Neural progenitor cell (in vitro differentiated cells): ENCODE measurements around the gene KRT15. TPM values are rescaled to one million over a fixed set of nuclear protein-coding genes. Genes with fewer than 3 reads are reported as not detected.
A peak's percentile ranks its signal among the peaks of the same experiment; 100 is the strongest.

ENCODE experiments used
- DNase-seq: peaks from one replicate; pipeline ENCODE4 v3.0.0-alpha.2; 2016; ENCODE audit warnings: low spot score
- H2AFZ ChIP-seq: fragments of 200-600 bp; sonication (generic); replicated peaks from 2 replicates; pipeline ENCODE4 v1.6.1; 2016; ENCODE audit warnings: antibody characterized with exemption
- H3F3A ChIP-seq: fragments of 200-600 bp; sonication (generic); 2 replicates; pipeline ENCODE4 v1.6.1; 2016; ENCODE audit warnings: antibody characterized with exemption, low read depth
- H3K27ac ChIP-seq: fragments of 200-600 bp; sonication (generic); 2 replicates; pipeline ENCODE4 v1.5.1; 2016; ENCODE audit warnings: mild to moderate bottlenecking
- H3K27me3 ChIP-seq: fragments of 200-600 bp; sonication (generic); 2 replicates; pipeline ENCODE4 v1.6.1; 2016; ENCODE audit warnings: mild to moderate bottlenecking, moderate library complexity
- H3K36me3 ChIP-seq: fragments of 200-600 bp; sonication (generic); 2 replicates; pipeline ENCODE4 v1.5.1; 2016
- H3K4me1 ChIP-seq: fragments of 200-600 bp; sonication (generic); 2 replicates; pipeline ENCODE4 v1.6.1; 2016; ENCODE audit warnings: mixed run types
- H3K4me2 ChIP-seq: fragments of 200-600 bp; sonication (generic); 2 replicates; pipeline ENCODE4 v1.6.1; 2016
- H3K4me3 ChIP-seq: fragments of 200-600 bp; sonication (generic); 2 replicates; pipeline ENCODE4 v1.5.1; 2016
- H3K79me2 ChIP-seq: fragments of 200-600 bp; sonication (generic); 2 replicates; pipeline ENCODE4 v1.6.1; 2016; ENCODE audit warnings: low read depth
- H3K9ac ChIP-seq: fragments of 200-600 bp; sonication (generic); 2 replicates; pipeline ENCODE4 v1.6.1; 2016
- H3K9me3 ChIP-seq: fragments of 200-600 bp; sonication (generic); 2 replicates; pipeline ENCODE4 v1.5.1; 2016; ENCODE audit warnings: low read depth
- H4K20me1 ChIP-seq: fragments of 200-600 bp; sonication (generic); 2 replicates; pipeline ENCODE4 v1.6.1; 2016; ENCODE audit warnings: low read depth
- H3K27ac Mint-ChIP-seq: 3 replicates; pipeline ENCODE4 v1.8.0; 2021; ENCODE audit warnings: mixed read lengths
- H3K27me3 Mint-ChIP-seq: 2 replicates; pipeline ENCODE4 v1.8.0; 2022; ENCODE audit warnings: low read depth, mild to moderate bottlenecking, inconsistent platforms, moderate library complexity, mixed read lengths; ENCODE audit not compliant: insufficient read depth
- H3K36me3 Mint-ChIP-seq: 3 replicates; pipeline ENCODE4 v1.8.0; 2021; ENCODE audit warnings: mixed read lengths
- H3K4me1 Mint-ChIP-seq: 3 replicates; pipeline ENCODE4 v1.8.0; 2021; ENCODE audit warnings: mixed read lengths
- H3K4me3 Mint-ChIP-seq: 3 replicates; pipeline ENCODE4 v1.8.0; 2021; ENCODE audit warnings: mild to moderate bottlenecking, moderate library complexity, mixed read lengths
- H3K9me3 Mint-ChIP-seq: 3 replicates; pipeline ENCODE4 v1.8.0; 2020; ENCODE audit warnings: mixed read lengths
- EZH2 ChIP-seq: fragments of 200-600 bp; sonication (generic); IDR thresholded peaks from 2 replicates; pipeline ENCODE4 v1.6.1; 2017; ENCODE audit warnings: antibody characterized with exemption, mild to moderate bottlenecking, moderate library complexity
- EZH2phosphoT487 ChIP-seq: fragments of 200-600 bp; sonication (generic); IDR thresholded peaks from 2 replicates; pipeline ENCODE4 v1.6.1; 2017; ENCODE audit warnings: antibody characterized with exemption
- total RNA-seq: library from RNA; depleted of rRNA; stranded (reverse); fragments of >200 nt; gene quantifications from 2 replicates; pipeline ENCODE4 v1.2.3, GENCODE V29; 2015; ENCODE audit warnings: low replicate concordance
- TF ChIP-seq, protein P1 (sequence below): fragments of 200-600 bp; sonication (generic); IDR thresholded peaks from 2 replicates; pipeline ENCODE4 v1.5.1; 2017; ENCODE audit warnings: antibody characterized with exemption, mild to moderate bottlenecking

The KRT15 gene
- total RNA-seq, 1 donor from 2014 or later: not detected

DNA sequence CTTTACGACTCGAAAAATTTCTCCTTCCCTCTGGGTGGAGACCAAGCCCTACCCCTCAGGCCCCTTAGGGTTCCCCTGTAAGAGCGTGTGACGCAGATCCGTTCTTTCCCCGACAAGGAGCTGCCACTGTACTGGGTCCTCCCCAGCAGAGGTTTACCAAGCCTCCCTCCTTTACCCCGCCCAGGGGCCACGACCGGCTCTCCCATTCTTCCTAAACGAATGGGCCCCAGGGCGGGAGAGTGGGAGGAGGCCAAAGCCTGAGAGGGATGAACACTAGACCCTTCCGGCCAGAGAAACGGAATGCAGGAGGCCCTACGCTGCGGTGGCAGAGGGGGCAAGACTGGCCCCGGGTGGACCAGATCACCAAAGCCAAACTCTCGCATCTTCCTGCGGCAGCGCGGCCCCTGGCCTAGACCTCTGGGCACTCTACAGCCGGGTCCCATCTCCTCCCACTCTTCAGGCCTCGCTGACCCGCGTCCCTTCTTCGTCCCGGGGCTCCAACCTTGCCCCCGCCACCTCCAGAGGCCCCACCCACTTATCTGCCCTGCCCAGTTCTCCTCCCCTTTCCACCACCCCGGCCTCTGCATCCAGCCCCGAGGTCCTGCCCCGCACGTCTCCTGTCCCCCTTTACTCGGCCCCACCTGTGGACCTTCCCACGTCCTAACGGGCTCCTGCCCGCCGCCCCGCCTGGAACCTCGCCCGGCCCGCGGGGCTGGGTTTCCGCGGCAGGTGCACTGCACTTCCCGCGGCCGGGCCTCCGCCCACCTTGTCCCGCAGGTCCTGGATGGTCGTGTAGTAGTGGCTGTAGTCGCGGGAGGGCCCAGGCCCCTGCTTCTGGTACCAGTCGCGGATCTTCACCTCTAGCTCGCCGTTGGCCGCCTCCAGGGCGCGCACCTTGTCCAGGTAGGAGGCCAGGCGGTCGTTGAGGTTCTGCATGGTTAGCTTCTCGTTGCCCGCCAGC lies 8.7 kb upstream of the KRT15 start:
- no peak for TF ChIP-seq EZH2
- TF ChIP-seq EZH2phosphoT487: no peak
- TF ChIP-seq, protein P1, sequence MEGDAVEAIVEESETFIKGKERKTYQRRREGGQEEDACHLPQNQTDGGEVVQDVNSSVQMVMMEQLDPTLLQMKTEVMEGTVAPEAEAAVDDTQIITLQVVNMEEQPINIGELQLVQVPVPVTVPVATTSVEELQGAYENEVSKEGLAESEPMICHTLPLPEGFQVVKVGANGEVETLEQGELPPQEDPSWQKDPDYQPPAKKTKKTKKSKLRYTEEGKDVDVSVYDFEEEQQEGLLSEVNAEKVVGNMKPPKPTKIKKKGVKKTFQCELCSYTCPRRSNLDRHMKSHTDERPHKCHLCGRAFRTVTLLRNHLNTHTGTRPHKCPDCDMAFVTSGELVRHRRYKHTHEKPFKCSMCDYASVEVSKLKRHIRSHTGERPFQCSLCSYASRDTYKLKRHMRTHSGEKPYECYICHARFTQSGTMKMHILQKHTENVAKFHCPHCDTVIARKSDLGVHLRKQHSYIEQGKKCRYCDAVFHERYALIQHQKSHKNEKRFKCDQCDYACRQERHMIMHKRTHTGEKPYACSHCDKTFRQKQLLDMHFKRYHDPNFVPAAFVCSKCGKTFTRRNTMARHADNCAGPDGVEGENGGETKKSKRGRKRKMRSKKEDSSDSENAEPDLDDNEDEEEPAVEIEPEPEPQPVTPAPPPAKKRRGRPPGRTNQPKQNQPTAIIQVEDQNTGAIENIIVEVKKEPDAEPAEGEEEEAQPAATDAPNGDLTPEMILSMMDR: no peak
- Histone ChIP-seq H3K4me3 (peak overlapping the region; percentile 88), H3K9ac (peak overlapping the region; percentile 46), H3K27me3 (no peaks in the 10 kb centered on the region), H3K79me2 (peaks cover 29% of the 10 kb centered on the region), H3F3A (peaks cover 37% of the 10 kb centered on the region), H4K20me1 (peaks cover 45% of the 10 kb centered on the region), H3K27ac (peak overlapping the region; percentile 5), H3K9me3 (no peaks in the 10 kb centered on the region), H3K4me2 (peak overlapping the region; percentile 87), H3K4me1 (peaks cover 15% of the 10 kb centered on the region), H3K36me3 (no peaks in the 10 kb centered on the region), H2AFZ (peak overlapping the region; percentile 15)
- Mint-ChIP-seq H3K4me1 (peaks cover 13% of the 10 kb centered on the region), H3K4me3 (peak overlapping the region; percentile 80), H3K27me3 (peaks cover 55% of the 10 kb centered on the region), H3K36me3 (no peaks in the 10 kb centered on the region), H3K9me3 (peaks cover 2% of the 10 kb centered on the region), H3K27ac (no peak overlapping the region)
- DNase-seq: peak; percentile 64

DNA sequence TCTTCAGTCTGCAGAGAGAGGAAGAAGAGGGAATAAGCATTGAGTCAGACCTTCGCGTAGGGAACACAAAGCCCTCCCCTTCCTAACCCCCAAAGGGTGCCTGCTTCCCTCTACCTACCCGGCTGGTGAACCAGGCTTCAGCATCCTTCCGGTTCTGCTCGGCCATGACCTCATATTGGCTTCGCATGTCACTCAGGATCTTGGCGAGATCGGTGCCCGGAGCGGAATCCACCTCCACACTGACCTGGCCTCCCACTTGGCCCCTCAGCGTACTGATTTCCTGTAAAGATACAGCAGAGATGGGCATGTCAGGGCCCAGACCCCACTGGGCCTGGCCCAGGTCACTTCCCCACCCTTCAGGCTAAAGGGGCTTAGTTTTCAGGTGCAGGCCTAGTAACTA lies 5.6 kb upstream of the KRT15 start:
- H2AFZ ChIP-seq: no peak overlapping the region
- no peak overlapping the region for H3K4me2 ChIP-seq
- H3K27me3 Mint-ChIP-seq: peaks cover 45% of the 10 kb centered on the region
- H3K36me3 Mint-ChIP-seq: no peaks in the 10 kb centered on the region
- no peak overlapping the region for H3K27ac Mint-ChIP-seq
- H3K79me2 ChIP-seq: peaks cover 29% of the 10 kb centered on the region
- no peak overlapping the region for H3K27ac ChIP-seq
- peaks cover 38% of the 10 kb centered on the region for H3F3A ChIP-seq
- H3K4me1 ChIP-seq: peaks cover 12% of the 10 kb centered on the region
- no peaks in the 10 kb centered on the region for H3K36me3 ChIP-seq
- no peak overlapping the region for H3K4me3 ChIP-seq
- H3K9me3 ChIP-seq: no peaks in the 10 kb centered on the region
- H3K9me3 Mint-ChIP-seq: peaks cover 2% of the 10 kb centered on the region
- no peak for DNase-seq
- no peaks in the 10 kb centered on the region for H3K27me3 ChIP-seq
- peaks cover 12% of the 10 kb centered on the region for H3K4me1 Mint-ChIP-seq
- TF ChIP-seq, protein P1: no peak
- no peak overlapping the region for H3K4me3 Mint-ChIP-seq
- peaks cover 45% of the 10 kb centered on the region for H4K20me1 ChIP-seq
- no peak overlapping the region for H3K9ac ChIP-seq

DNA sequence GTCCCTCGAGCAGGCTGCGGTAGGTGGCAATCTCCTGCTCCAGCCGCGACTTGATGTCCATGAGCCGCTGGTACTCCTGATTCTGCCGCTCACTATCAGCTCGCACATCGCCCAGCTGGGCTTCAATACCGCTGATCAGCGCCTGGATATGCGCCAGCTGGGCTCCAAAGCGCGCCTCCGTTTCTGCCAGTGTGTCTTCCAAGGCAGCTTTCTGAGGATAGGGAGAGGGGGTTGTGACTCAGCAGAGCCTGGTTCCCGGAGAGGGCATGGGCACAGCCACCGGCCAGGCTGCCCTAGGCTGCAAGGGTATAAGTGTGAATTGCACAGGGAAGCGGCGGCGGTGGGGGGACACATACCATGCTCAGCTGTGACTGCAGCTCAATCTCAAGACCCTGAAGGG lies 5.1 kb upstream of the KRT15 start:
- H3K4me3 ChIP-seq: no peak overlapping the region
- Mint-ChIP-seq H3K9me3 (peaks cover 2% of the 10 kb centered on the region), H3K36me3 (no peaks in the 10 kb centered on the region), H3K27me3 (peaks cover 41% of the 10 kb centered on the region), H3K4me3 (no peak overlapping the region), H3K4me1 (peaks cover 12% of the 10 kb centered on the region), H3K27ac (no peak overlapping the region)
- TF ChIP-seq EZH2phosphoT487 (no peak), EZH2 (no peak)
- TF ChIP-seq, protein P1: no peak
- H3K4me2 ChIP-seq: no peak overlapping the region
- no peak overlapping the region for H3K27ac ChIP-seq
- H4K20me1 ChIP-seq: peaks cover 45% of the 10 kb centered on the region
- no peak overlapping the region for H2AFZ ChIP-seq
- DNase-seq: no peak
- H3K36me3 ChIP-seq: no peaks in the 10 kb centered on the region
- peaks cover 11% of the 10 kb centered on the region for H3K4me1 ChIP-seq
- no peak overlapping the region for H3K9ac ChIP-seq
- H3K79me2 ChIP-seq: peaks cover 29% of the 10 kb centered on the region
- no peaks in the 10 kb centered on the region for H3K27me3 ChIP-seq
- no peaks in the 10 kb centered on the region for H3K9me3 ChIP-seq
- peaks cover 36% of the 10 kb centered on the region for H3F3A ChIP-seq
